NCI-H82 treated with DMSO at 0.1 percent for 48 hours (cell line): ENCODE measurements around the gene PRKAR2B.
A peak's percentile ranks its signal among the peaks of the same experiment; 100 is the strongest.

Experiments
- DNase-seq: peaks from one replicate; lab custom pipeline; 2025; ENCODE audit not compliant: unreplicated experiment; lab: John Stamatoyannopoulos, UW

Gene PRKAR2B

GRCh38 chr7:107173691-107174406 is 129.3 kb downstream of the PRKAR2B start:
- no peak for DNase-seq

- DNase-seq: no peak
Measured at GRCh38 chr7:107179326-107180164, 135.0 kb downstream of the PRKAR2B start.

GRCh38 chr7:107180378-107180777 is 135.9 kb downstream of the PRKAR2B start:
- DNase-seq: no peak

GRCh38 chr7:107181172-107181571 is 136.7 kb downstream of the PRKAR2B start:
- DNase-seq: no peak

GRCh38 chr7:107185716-107186115 is 141.2 kb downstream of the PRKAR2B start:
- DNase-seq: no peak

GRCh38 chr7:107186240-107186639 is 141.7 kb downstream of the PRKAR2B start:
- no peak for DNase-seq

GRCh38 chr7:107187774-107188173 is 143.3 kb downstream of the PRKAR2B start:
- no peak for DNase-seq

GRCh38 chr7:107190090-107190489 is 145.6 kb downstream of the PRKAR2B start:
- no peak for DNase-seq

GRCh38 chr7:107194052-107194451 is 149.5 kb downstream of the PRKAR2B start:
- no peak for DNase-seq

- DNase-seq: no peak
Measured at GRCh38 chr7:107196834-107197610, 152.5 kb downstream of the PRKAR2B start.

- peak; percentile 43 for DNase-seq
Measured at GRCh38 chr7:107201795-107202450, 157.4 kb downstream of the PRKAR2B start.

- no peak for DNase-seq
Measured at GRCh38 chr7:107203607-107204006, 159.1 kb downstream of the PRKAR2B start.

GRCh38 chr7:107206136-107206535 is 161.6 kb downstream of the PRKAR2B start:
- no peak for DNase-seq

GRCh38 chr7:107206706-107207105 is 162.2 kb downstream of the PRKAR2B start:
- no peak for DNase-seq

GRCh38 chr7:107207459-107207858 is 163.0 kb downstream of the PRKAR2B start:
- DNase-seq: no peak

GRCh38 chr7:107208024-107208521 is 163.6 kb downstream of the PRKAR2B start:
- no peak for DNase-seq

- no peak for DNase-seq
Measured at GRCh38 chr7:107208563-107208962, 164.1 kb downstream of the PRKAR2B start.

- no peak for DNase-seq
Measured at GRCh38 chr7:107209565-107209964, 165.1 kb downstream of the PRKAR2B start.

- no peak for DNase-seq
Measured at GRCh38 chr7:107210400-107210799, 165.9 kb downstream of the PRKAR2B start.
